SK-N-SH (cell line): ENCODE results near the gene ETF1. TPM values are rescaled to one million over a fixed set of nuclear protein-coding genes. Genes with fewer than 3 reads are reported as not detected.

ENCODE experiments used
- CTCF ChIA-PET: fragments of 300-600, 350-600 bp; formaldehyde crosslinking; extraction: SDS; loops from one replicate; lab custom pipeline; 2021; lab: Yijun Ruan, JAX
- POLR2A ChIA-PET: fragments of 350-600 bp; sonication (Branson Sonifier 250); formaldehyde crosslinking; extraction: SDS; loops from one replicate; lab custom pipeline; 2020; ENCODE audit warnings: antibody characterized with exemption, inconsistent platforms; lab: Yijun Ruan, JAX
- DNase-seq: peaks from one replicate; pipeline ENCODE4 v3.0.0; 2012
- H2AFZ ChIP-seq: fragments of 200-600 bp; sonication (generic); 2 replicates; pipeline ENCODE4 v1.8.1; 2016; ENCODE audit warnings: antibody characterized with exemption, mild to moderate bottlenecking, low read depth
- H3F3A ChIP-seq: fragments of 200-600 bp; sonication (generic); replicated peaks from 2 replicates; pipeline ENCODE3; 2016; ENCODE audit warnings: antibody characterized with exemption, mild to moderate bottlenecking; ENCODE audit not compliant: insufficient read depth
- H3K27ac ChIP-seq, 2 experiments: fragments of 200-500 bp in 1 of 2; fragments of 200-600 bp in 1 of 2; sonication (Bioruptor generic) in 1 of 2; sonication (generic), shearing (Covaris generic) in 1 of 2; 2 replicates each; pipeline versions ENCODE4 v1.5.1 to v1.6.1; 2014 to 2016; ENCODE audit warnings: low read depth in 2 of 2, inconsistent platforms in 1 of 2, low read length in 1 of 2, mild to moderate bottlenecking in 1 of 2, mixed read lengths in 1 of 2
- H3K27me3 ChIP-seq: fragments of 200-600 bp; sonication (generic), shearing (Covaris generic); 2 replicates; pipeline ENCODE4 v1.6.1; 2016; ENCODE audit warnings: mixed run types; ENCODE audit not compliant: insufficient read depth
- H3K36me3 ChIP-seq, 2 experiments: fragments of 200-500 bp in 1 of 2; fragments of 200-600 bp in 1 of 2; sonication (Bioruptor generic) in 1 of 2; sonication (generic) in 1 of 2; replicated peaks in 1 of 2; 2 replicates each; pipeline versions ENCODE3 to v1.5.1; 2014 to 2016; ENCODE audit warnings: low read length in 1 of 2, mild to moderate bottlenecking in 1 of 2; ENCODE audit not compliant: insufficient read depth in 2 of 2, control insufficient read depth in 1 of 2
- H3K4me1 ChIP-seq, 2 experiments: fragments of 200-500 bp in 1 of 2; fragments of 200-600 bp in 1 of 2; sonication (Bioruptor generic) in 1 of 2; sonication (generic), shearing (Covaris generic) in 1 of 2; 2 replicates each; pipeline versions ENCODE4 v1.5.1 to v1.6.1; 2014 to 2016; ENCODE audit warnings: low read depth in 1 of 2, low read length in 1 of 2, mixed run types in 1 of 2; ENCODE audit not compliant: insufficient read depth in 2 of 2, control insufficient read depth in 1 of 2
- H3K4me2 ChIP-seq: fragments of 200-600 bp; sonication (generic), shearing (Covaris generic); 2 replicates; pipeline ENCODE4 v1.6.1; 2017; ENCODE audit warnings: mixed run types
- H3K4me3 ChIP-seq, 2 experiments: fragments of 200-500 bp in 1 of 2; fragments of 200-600 bp in 1 of 2; sonication (Bioruptor generic) in 1 of 2; sonication (generic), shearing (Covaris generic) in 1 of 2; 2 replicates each; pipeline versions ENCODE4 v1.5.1 to v1.8.1; 2014 to 2016; ENCODE audit warnings: low read depth in 2 of 2, inconsistent platforms in 1 of 2, low read length in 1 of 2, mild to moderate bottlenecking in 1 of 2, mixed read lengths in 1 of 2, moderate library complexity in 1 of 2
- H3K79me2 ChIP-seq: fragments of 200-600 bp; sonication (generic); 2 replicates; pipeline ENCODE4 v1.8.1; 2017; ENCODE audit warnings: mild to moderate bottlenecking; ENCODE audit not compliant: insufficient read depth
- H3K9ac ChIP-seq: fragments of 200-600 bp; sonication (generic); 2 replicates; pipeline ENCODE4 v1.6.1; 2017; ENCODE audit warnings: mixed run types
- H3K9me2 ChIP-seq: fragments of 200-600 bp; sonication (generic); 2 replicates; pipeline ENCODE4 v1.6.1; 2017; ENCODE audit warnings: mixed run types
- H3K9me3 ChIP-seq: fragments of 200-600 bp; sonication (generic); 2 replicates; pipeline ENCODE4 v1.6.1; 2017; ENCODE audit warnings: mixed run types, mild to moderate bottlenecking, moderate library complexity
- H4K20me1 ChIP-seq: fragments of 200-600 bp; sonication (generic); 2 replicates; pipeline ENCODE4 v1.6.1; 2017; ENCODE audit warnings: mild to moderate bottlenecking, mixed run types; ENCODE audit not compliant: insufficient read depth
- EP300 ChIP-seq, 2 experiments: IDR thresholded peaks; 2 replicates each; pipeline versions ENCODE4 v1.4.0 to v1.6.1; 2012; ENCODE audit warnings: borderline replicate concordance in 1 of 2, low read depth in 1 of 2, low read length in 1 of 2
- FOSL2 ChIP-seq: IDR thresholded peaks from 2 replicates; pipeline ENCODE4 v1.4.0; 2012; ENCODE audit warnings: low read depth, mild to moderate bottlenecking, moderate library complexity, borderline replicate concordance
- FOXJ3 ChIP-seq: sonication (generic); formaldehyde crosslinking; IDR thresholded peaks from 2 replicates; pipeline ENCODE4 v1.5.1; 2020; ENCODE audit warnings: mild to moderate bottlenecking, missing genetic modification reagents
- FOXM1 ChIP-seq: IDR thresholded peaks from 2 replicates; pipeline ENCODE4 v1.4.0; 2012; ENCODE audit warnings: low read depth, mild to moderate bottlenecking
- JUND ChIP-seq: IDR thresholded peaks from 2 replicates; pipeline ENCODE4 v1.4.0; 2012
- MEF2A ChIP-seq: IDR thresholded peaks from 2 replicates; pipeline ENCODE4 v1.4.0; 2012; ENCODE audit warnings: low read depth, borderline replicate concordance
- NRF1 ChIP-seq: IDR thresholded peaks from 2 replicates; pipeline ENCODE4 v1.6.1; 2012; ENCODE audit warnings: low read depth, mild to moderate bottlenecking, low read length
- PBX3 ChIP-seq: IDR thresholded peaks from 2 replicates; pipeline ENCODE4; 2012
- POLR2AphosphoS5 ChIP-seq: IDR thresholded peaks from 2 replicates; pipeline ENCODE4 v1.6.1; 2012; ENCODE audit warnings: low read depth, low read length
- REST ChIP-seq: IDR thresholded peaks from 2 replicates; pipeline ENCODE4 v1.6.1; 2012; ENCODE audit warnings: mild to moderate bottlenecking, low read depth, low read length, moderate library complexity
- USF1 ChIP-seq: IDR thresholded peaks from 2 replicates; pipeline ENCODE4 v1.4.0; 2012; ENCODE audit warnings: low read depth, borderline replicate concordance
- WGBS: methylation state at CpG from one replicate; pipeline ENCODE4 v1.1.6; 2017; ENCODE audit warnings: low lambda C conversion rate; 5-methylcytosine and 5-hydroxymethylcytosine counted together
- polyA plus RNA-seq, 3 experiments: library from polyadenylated mRNA; depleted of rRNA; stranded (reverse); fragments of >200 nt; gene quantifications; 2 replicates each; pipeline ENCODE4 v1.2.3, GENCODE V29; 2012
- TF ChIP-seq, protein P1 (sequence below): fragments of 150-350 bp; IDR thresholded peaks from 2 replicates; pipeline ENCODE4 v1.6.1; 2016; ENCODE audit warnings: mild to moderate bottlenecking, low read depth, low read length

The ETF1 gene
- polyA plus RNA-seq, 1 of the 3 experiments (the other 2 are of a cell fraction), result 36.7 TPM

- CTCF ChIA-PET, result interaction anchor here (0.6 to 11.7 kb wide), 3 partner anchors 10 to 40 kb away, joined by 3 to 196 read pairs (median 131); no protein-coding TSS in a partner anchor
- Histone ChIP-seq H3K36me3 (no peaks in the 10 kb centered on the region), H3K4me3 (no peak overlapping the region), H3K9me2 (no peaks in the 10 kb centered on the region), H3K79me2 (no peaks in the 10 kb centered on the region), H3F3A (peaks cover 4% of the 10 kb centered on the region), H2AFZ (no peak overlapping the region), H3K27me3 (no peaks in the 10 kb centered on the region), H4K20me1 (no peaks in the 10 kb centered on the region), H3K4me1 (peaks cover 0 to 6% of the 10 kb centered on the region in 2 experiments; a peak in 1 of 4 replicates), H3K9me3 (no peaks in the 10 kb centered on the region), H3K4me2 (no peak overlapping the region), H3K9ac (no peak overlapping the region), H3K27ac (no peak overlapping the region)
- POLR2A ChIA-PET, result no interaction called here
- WGBS, result 95% methylated on average over 4 of the region's 4 CpGs
- TF ChIP-seq JUND (no peak), FOXM1 (no peak), USF1 (no peak), PBX3 (no peak), FOXJ3 (CRISPR knock-in tag) (no peak), REST (no peak), MEF2A (no peak), EP300 (IDR thresholded peaks at IDR 0.05; ENCODE audit: borderline replicate concordance in 1 of 2, low read depth in 1 of 2, low read length in 1 of 2) (no peak), NRF1 (no peak), POLR2AphosphoS5 (no peak), FOSL2 (no peak)
- TF ChIP-seq, protein P1, sequence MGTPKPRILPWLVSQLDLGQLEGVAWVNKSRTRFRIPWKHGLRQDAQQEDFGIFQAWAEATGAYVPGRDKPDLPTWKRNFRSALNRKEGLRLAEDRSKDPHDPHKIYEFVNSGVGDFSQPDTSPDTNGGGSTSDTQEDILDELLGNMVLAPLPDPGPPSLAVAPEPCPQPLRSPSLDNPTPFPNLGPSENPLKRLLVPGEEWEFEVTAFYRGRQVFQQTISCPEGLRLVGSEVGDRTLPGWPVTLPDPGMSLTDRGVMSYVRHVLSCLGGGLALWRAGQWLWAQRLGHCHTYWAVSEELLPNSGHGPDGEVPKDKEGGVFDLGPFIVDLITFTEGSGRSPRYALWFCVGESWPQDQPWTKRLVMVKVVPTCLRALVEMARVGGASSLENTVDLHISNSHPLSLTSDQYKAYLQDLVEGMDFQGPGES, result no peak
- DNase-seq, result no peak
These were observed 82.9 kb downstream of the ETF1 start for GRCh38 chr5:138460032-138460693.
